WERI-Rb-1 (cell line): ENCODE measurements around the gene P2RX6.
"Not testable (repeated sequence)": the region's sequence is repeated elsewhere in the genome, so short reads cannot be mapped to it uniquely, and the experiment has no call there.

Source experiments
- DNase-seq: peaks from one replicate; pipeline ENCODE4 v3.0.0-alpha.2; 2020
- H3K27ac ChIP-seq: fragments of 250-450 bp; sonication (Bioruptor Pico); 2 replicates; pipeline ENCODE4 v1.5.1; 2020; ENCODE audit warnings: mild to moderate bottlenecking, moderate library complexity
- H3K27me3 ChIP-seq: fragments of 250-450 bp; sonication (Bioruptor Pico); 2 replicates; pipeline ENCODE4 v1.5.1; 2021; ENCODE audit warnings: mild to moderate bottlenecking, low read depth, moderate library complexity; ENCODE audit not compliant: insufficient read depth, severe bottlenecking
- H3K36me3 ChIP-seq: fragments of 250-450 bp; sonication (Bioruptor Pico); 2 replicates; pipeline ENCODE4 v1.5.1; 2020; ENCODE audit warnings: mild to moderate bottlenecking, moderate library complexity
- H3K4me3 ChIP-seq: 2 replicates; pipeline ENCODE4 v1.5.1; 2011; ENCODE audit warnings: low read depth, mild to moderate bottlenecking, control low read depth, low read length
- H3K9me3 ChIP-seq: fragments of 250-450 bp; sonication (Bioruptor Pico); 2 replicates; pipeline ENCODE4 v1.5.1; 2021; ENCODE audit warnings: mild to moderate bottlenecking, moderate library complexity; ENCODE audit not compliant: severe bottlenecking
- TF ChIP-seq, protein P1 (sequence below): IDR thresholded peaks from 2 replicates; pipeline ENCODE4 v1.5.1; 2011; ENCODE audit warnings: low read depth, mild to moderate bottlenecking, control low read depth, inconsistent platforms, low read length

The P2RX6 gene

DNA sequence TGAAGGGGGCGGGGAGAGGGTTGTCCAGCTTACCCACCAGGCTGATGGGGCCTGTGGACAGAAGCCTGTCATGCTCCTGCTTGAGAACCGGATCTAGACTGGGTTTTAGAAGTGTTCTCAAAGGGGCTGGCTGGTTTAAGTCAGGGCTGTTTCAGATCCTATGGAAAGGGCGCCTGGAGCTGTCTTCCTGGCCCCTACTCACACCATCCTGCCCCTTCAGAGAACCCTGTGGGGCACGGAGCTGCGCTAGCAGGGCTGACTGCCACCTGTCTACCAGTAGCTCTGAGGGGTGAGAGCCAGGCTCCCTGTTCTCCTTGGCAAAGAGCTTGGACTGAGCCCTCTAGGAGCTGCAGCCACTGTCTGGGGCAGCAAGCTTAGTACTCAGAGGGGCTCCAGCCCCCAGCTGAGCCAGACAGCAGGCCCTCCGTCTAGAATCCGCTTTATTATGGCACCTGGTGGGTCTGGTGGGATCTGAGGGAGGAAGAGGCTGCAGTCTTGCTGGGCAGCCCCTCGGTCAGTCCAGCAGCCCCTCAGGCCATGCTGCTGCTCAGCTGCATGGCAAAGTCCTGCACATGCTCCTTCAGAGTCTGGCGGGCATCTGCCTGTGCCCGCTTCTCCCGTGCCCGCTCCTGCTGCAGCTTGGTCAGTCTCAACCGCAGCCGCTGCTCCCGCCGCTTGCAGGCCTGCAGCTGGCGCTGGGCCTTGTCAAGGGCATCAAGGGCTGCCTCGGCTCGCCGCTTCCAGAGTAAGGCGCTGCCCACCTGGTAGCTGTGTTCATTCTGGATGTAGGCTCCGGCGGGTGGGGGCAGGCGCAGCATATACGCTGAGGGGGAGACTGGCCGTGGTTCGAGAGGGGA is 15.4 kb upstream of the P2RX6 start:
- peak overlapping the region; percentile 99; the same call in 1 of the 2 replicates for H3K27ac ChIP-seq
- TF ChIP-seq, protein P1, sequence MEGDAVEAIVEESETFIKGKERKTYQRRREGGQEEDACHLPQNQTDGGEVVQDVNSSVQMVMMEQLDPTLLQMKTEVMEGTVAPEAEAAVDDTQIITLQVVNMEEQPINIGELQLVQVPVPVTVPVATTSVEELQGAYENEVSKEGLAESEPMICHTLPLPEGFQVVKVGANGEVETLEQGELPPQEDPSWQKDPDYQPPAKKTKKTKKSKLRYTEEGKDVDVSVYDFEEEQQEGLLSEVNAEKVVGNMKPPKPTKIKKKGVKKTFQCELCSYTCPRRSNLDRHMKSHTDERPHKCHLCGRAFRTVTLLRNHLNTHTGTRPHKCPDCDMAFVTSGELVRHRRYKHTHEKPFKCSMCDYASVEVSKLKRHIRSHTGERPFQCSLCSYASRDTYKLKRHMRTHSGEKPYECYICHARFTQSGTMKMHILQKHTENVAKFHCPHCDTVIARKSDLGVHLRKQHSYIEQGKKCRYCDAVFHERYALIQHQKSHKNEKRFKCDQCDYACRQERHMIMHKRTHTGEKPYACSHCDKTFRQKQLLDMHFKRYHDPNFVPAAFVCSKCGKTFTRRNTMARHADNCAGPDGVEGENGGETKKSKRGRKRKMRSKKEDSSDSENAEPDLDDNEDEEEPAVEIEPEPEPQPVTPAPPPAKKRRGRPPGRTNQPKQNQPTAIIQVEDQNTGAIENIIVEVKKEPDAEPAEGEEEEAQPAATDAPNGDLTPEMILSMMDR = no peak
- no peak for DNase-seq
- peaks cover 64% of the 10 kb centered on the region for H3K36me3 ChIP-seq
- no peak overlapping the region for H3K4me3 ChIP-seq
- no peaks in the 10 kb centered on the region for H3K9me3 ChIP-seq
- H3K27me3 ChIP-seq = no peaks in the 10 kb centered on the region

DNA sequence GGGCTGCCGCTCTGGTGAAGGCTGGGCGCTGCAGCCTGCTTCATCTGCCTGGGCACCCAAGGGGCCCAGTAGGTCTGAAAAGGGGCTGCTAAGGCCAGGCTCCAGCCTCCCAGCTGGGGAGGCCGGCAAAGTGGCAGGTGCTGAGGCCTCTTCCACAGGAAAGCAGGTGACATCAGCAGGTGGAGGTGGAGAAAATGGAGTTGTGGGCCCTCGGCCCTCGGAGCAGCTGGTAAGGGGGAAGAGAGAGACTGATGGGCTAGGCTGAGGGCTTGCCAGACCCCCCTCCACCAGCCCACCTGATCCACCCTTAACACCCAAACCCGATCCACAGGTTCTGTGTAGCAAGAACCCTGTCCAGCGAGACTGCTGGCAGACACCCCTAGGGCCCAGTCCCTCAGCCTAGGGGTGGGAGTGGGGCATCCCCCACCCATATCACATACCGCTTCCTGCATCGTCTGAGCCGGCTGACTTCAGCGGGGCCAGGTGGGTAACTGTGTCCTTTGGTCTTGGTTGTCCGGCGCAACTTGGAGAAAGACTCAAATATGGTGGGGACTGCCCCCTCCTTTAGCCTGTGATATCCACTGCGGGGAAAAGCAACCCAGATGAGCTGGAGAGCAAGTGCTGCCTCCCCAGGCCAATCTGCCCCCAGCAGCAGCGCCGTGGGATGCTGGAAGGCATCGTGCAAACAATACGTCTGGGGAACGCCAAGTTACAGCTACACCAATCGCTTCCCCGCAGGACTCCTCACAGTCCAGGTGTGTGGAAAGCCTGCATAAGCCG is 14.6 kb upstream of the P2RX6 start:
- peak overlapping the region; percentile 95 for H3K4me3 ChIP-seq
- H3K27me3 ChIP-seq = no peaks in the 10 kb centered on the region
- DNase-seq = no peak
- H3K36me3 ChIP-seq = peaks cover 70% of the 10 kb centered on the region
- H3K9me3 ChIP-seq = no peaks in the 10 kb centered on the region
- TF ChIP-seq, protein P1 = 0 out of 2 replicates have a peak, but pooled peaks have one; percentile 1
- peak overlapping the region; percentile 99 for H3K27ac ChIP-seq

DNA sequence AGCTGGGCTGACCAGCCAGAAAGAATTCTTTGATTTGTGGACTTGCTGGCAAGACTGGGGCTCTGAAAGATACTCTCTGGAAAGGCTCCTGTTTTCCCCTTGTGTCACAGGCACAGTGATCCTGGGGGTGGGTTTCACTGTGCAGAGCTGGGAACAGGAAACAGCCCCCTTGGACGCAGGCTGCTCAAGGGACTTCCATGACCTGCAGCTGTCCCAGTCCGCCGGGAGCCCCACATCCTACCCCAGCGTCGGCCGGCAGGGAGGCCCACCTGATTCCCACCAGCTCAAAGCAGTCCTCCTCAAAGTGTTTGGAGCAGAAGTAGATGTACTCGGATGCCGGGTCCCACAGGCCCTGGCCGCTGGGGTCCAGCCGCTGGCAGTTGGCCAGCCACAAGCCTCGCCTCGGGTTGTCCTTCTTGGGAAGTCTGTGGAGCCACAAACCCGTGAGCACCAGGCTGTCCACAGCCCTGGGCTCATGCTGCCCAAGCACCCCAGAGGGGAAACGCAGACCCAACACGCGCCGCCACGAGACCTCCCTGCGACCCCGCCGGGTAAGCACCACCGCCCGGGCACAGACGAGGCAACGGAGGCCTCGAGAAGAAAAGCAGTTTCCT is 13.9 kb upstream of the P2RX6 start:
- no peak for DNase-seq
- H3K4me3 ChIP-seq = peak overlapping the region; percentile 95
- peaks cover 73% of the 10 kb centered on the region for H3K36me3 ChIP-seq
- H3K27me3 ChIP-seq = no peaks in the 10 kb centered on the region
- H3K27ac ChIP-seq = peak overlapping the region; percentile 99
- TF ChIP-seq, protein P1 = no peak
- no peaks in the 10 kb centered on the region for H3K9me3 ChIP-seq

DNA sequence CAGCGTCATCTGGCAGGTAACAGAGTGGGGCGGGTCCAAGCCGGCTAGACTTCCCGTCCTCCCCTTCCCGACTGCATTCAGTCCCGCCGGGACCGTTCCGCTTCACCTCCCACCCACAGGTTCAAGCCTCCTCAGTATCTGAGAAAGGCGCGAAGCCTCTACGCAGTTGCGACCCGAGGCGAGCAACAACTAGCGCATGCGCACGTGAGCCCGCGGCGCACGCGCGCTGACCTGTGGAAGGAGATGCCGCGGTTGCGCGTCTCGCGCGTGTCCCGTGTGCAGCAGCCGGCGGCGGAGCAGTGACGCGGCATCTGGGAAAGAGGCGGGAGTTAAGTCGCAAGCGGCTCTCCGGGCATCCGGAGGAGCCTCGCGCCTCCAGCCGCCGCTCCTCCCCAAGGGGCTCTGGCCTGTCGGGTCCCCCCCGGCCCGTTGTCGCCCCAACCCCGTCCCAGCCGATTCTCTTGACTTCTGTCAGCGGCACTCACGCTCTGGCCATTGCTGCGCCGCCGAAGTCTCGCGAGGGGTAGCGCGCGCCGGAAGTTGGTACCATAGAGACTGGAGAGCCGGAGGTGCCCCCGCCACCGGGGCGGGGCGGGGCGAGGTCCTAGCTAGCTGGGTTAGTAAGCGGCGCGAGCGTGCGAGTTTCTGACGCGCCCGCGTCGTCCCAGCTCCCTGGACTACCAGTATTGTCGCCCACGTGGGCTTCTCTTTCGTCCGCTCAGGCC is 13.2 kb upstream of the P2RX6 start, which contains the start of gene THAP7:
TSS of gene THAP7 (minus strand) at position 518 of the 725 bp plus-strand sequence. CDS start at position 311, 207 bp downstream.
- Histone ChIP-seq H3K9me3 (no peaks in the 10 kb centered on the region), H3K27ac (peak within 1 kb of the TSS; percentile 99), H3K4me3 (peak within 1 kb of the TSS; percentile 95), H3K27me3 (no peaks in the 10 kb centered on the region), H3K36me3 (peaks cover 71% of the 10 kb centered on the region)
- DNase-seq = peak; percentile 97
- TF ChIP-seq, protein P1 = no peak

DNA sequence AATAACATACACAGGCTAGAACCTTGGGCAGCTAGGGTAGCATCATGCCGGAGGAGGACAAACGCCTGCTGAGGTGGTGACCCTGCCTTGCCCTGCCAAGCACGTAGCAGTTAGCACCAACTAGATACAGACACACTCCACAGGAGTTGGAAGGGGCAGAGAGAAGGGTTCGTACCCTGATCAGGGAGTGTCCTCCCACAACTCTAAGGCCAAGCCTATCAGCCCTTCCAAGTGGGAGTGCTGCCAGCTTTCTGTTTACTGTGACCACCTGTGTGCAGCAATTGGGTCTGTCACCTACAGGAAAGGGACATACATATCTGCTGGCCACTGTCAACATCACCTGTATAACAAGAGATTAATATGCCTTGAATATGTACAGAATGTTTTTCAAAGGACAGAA is 11.2 kb upstream of the P2RX6 start:
- H3K36me3 ChIP-seq = peaks cover 64% of the 10 kb centered on the region
- H3K4me3 ChIP-seq = no peak overlapping the region
- no peaks in the 10 kb centered on the region for H3K9me3 ChIP-seq
- H3K27ac ChIP-seq = peak overlapping the region; percentile 99; the same call in 1 of the 2 replicates
- TF ChIP-seq, protein P1 = no peak
- no peak for DNase-seq
- H3K27me3 ChIP-seq = no peaks in the 10 kb centered on the region

DNA sequence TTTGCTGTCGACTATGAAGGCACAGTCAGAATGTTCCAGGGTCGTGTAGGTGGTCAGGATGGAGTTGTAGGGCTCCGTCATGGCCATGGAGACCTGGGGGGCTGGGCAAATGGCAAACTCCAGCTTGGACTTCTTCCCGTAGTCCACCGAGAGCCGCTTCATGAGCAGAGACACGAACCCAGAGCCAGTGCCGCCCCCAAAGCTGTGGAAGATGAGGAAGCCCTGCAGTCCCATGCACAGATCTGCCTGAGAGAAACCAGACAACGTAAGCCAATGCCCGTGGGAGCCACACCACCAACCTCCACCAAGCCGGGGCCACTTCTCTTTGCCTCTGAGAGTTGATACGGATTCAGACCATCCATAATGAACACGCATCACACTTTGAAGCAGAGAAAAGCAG is 5.8 kb upstream of the P2RX6 start:
- H3K36me3 ChIP-seq = peaks cover 39% of the 10 kb centered on the region
- not testable (repeated sequence) for DNase-seq, H3K27ac ChIP-seq, H3K9me3 ChIP-seq, H3K27me3 ChIP-seq, H3K4me3 ChIP-seq
